SK-N-MC (cell line): ENCODE data around the gene PCID2.

Experiments
- EZH2 ChIP-seq: fragments of 200-600 bp; sonication (generic); IDR thresholded peaks from one replicate; pipeline ENCODE4 v1.6.1; 2017; ENCODE audit warnings: antibody characterized with exemption
- FOXP2 ChIP-seq: optimal IDR thresholded peaks from 2 replicates; pipeline ENCODE3; 2011; ENCODE audit warnings: mild to moderate bottlenecking, moderate library complexity; ENCODE audit not compliant: insufficient read depth; ENCODE audit errors: extremely low read length, control extremely low read depth
- POLR2AphosphoS5 ChIP-seq: IDR thresholded peaks from 2 replicates; pipeline ENCODE4 v1.6.1; 2012; ENCODE audit warnings: mild to moderate bottlenecking, low read depth, low read length, borderline replicate concordance

GRCh38 chr13:113145911-113146598, 62.4 kb downstream of the PCID2 start:
- TF ChIP-seq EZH2 (no peak), POLR2AphosphoS5 (no peak), FOXP2 (no peak)
